Airway epithelial cell (primary cell): Measurements from ENCODE around the gene OR52I2. TPM values are rescaled to one million over a fixed set of nuclear protein-coding genes. Genes with fewer than 3 reads are reported as not detected.

ENCODE experiments used
- total RNA-seq: library from RNA; depleted of rRNA; stranded (reverse); fragments of >200 nt; gene quantifications from 2 replicates; pipeline ENCODE4 v1.2.3, GENCODE V29; 2015

The OR52I2 gene
- total RNA-seq = not detected in 2 replicates

DNA sequence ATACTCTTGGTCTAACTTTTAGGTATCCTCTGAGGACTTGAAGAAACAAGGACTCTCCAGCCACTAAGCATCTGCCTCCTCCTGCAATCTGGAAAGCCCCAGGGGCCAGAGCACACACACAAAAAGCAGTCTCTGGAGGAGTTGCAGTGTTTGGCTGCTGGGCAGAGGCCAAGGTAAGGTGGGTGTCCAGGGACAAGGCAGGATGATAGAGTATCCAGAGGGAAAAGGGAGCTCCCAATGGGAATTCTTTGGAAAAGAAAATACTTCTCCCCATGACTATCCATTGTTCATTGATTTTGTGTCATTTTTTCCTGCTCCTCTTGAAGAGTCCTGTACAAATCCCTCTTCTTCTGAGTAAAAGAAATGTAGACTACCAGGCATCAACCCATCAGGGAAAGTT lies at the start of gene OR52I2:
TSS of gene OR52I2 (plus strand) at position 301 of the 400 bp plus-strand sequence.

DNA sequence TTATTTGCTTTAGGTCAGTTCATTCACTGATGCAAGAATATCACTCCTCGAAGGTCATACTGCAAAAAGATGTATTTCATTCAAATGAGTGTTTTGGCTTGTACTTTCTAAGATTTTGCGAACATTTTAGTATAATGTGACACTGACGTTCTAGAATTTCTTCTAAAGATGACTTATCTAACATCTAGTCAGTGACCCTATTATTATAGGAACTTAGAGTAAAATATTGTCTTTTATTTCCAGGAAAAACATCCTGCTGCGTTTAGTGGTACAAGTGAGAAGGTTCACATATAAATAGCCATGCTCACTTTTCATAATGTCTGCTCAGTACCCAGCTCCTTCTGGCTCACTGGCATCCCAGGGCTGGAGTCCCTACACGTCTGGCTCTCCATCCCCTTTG lies 36.7 kb upstream of the OR52I2 start, which contains the start of gene OR52M1:
TSS of gene OR52M1 (plus strand) at position 301 of the 400 bp plus-strand sequence. CDS start at position 301, 0 bp downstream.

DNA sequence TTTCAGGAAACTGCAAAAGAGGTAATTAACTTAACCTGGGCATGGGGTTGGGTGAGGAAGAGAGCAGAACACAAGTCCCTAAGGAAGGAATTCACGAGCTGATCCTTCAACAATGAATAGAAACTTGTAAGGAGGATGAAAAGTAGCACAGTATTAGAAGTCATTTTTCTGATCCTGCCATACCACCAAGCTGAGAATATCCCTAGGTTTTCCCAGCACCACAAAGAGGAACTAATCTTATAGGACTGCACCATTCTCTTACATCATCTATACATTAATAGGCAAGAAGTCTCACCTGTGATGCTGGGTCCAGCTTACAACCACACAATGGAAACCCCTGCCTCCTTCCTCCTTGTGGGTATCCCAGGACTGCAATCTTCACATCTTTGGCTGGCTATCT lies 12.2 kb downstream of the OR52I2 start, which contains the start of gene OR52I1:
TSS of gene OR52I1 (plus strand) at position 301 of the 400 bp plus-strand sequence. CDS start at position 301, 0 bp downstream.

DNA sequence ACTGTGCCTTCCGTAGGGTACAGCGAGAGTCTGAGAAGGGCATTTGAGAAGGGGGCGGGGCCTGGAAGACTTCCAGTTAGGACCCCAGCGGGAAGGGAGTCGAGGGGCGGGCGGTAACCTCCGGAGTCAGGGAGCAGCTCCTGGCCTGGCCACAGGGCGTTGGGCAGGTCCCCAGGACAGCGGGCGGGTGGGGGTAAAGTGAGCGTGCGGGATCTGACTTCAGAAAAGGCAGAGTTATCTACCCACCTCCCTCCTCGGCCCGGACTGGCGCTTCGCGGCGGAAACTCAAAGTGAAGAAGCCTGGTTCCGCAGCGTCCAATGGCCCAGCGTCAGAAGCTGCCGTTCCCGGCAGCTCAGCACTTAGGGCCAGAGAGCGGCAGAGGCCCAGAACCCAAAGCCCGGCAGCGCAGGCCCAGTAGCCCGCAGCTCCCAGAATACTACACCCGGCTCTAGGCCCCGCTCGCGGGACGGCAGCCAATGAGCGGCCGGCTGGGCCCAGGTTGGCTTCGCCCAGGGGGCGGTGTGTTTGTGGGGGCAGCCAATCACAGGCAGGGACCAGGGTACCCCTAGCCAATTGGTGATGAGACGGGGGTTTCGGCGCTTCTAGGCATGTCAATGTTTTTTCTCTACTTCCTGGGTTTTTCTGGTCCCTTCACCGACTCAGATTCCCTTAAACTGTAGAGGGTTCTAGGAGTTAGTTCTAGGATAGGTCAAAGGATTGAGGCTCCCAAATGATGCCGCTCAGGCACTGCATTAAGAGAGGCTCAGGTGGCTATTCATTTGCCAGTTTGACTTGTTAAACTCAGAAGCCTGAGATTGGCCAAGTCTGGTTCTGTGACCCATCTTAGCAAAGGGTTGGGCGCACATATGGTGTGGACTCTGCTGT lies 26.5 kb downstream of the OR52I2 start, which contains the start of gene TRIM68:
TSS of gene TRIM68 (minus strand) at position 451 of the 886 bp plus-strand sequence. CDS start 2,727 bp downstream, outside the sequence.

DNA sequence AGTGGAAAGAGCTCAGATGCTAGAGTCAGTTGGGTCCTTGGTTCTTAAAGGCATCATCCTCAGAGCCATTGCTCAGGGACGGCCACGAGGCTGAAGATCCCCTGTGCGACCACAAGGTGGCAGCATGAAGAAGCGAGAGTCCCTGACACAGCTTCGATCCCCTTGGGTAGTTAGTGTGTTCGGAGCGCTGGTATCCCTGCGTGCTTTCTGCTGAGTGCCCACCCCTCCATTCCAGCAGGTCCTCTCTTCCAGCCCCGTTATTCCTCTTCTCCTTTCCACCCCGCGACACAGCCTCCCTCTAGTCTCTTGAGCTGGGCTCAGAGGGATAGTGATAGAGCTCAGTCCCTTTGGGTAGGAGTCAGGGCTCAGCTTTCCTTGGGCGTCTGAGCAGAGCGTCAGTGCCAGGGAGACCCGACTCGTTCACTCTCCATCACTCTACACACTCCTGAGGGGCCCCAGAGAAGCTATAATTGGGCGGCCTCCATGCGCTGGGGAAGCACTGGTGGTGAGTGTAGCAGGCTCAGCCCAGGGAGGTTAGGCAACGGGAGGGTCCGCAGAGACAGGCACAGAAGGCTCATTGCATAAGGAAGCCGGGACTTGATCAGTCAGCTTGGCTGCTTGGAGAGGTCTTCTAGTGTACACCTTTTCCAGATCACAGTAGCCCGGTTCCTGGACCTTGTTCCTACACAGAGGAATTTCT lies 55.6 kb downstream of the OR52I2 start, which contains the start of gene OR51D1:
TSS of gene OR51D1 (plus strand) at position 516 of the 700 bp plus-strand sequence. CDS start 2,314 bp downstream, outside the sequence.

Other genes starting within 250 kb of the OR52I2 start
- not detected in 2 replicates for gene OR52B4, start 213.4 kb upstream of the OR52I2 start, total RNA-seq
- 10.2 and 13.8 TPM in 2 replicates for gene TRIM21, start 188.0 kb upstream of the OR52I2 start, total RNA-seq
- not detected in 2 replicates for gene OR52K2, start 132.4 kb upstream of the OR52I2 start, total RNA-seq
- not detected in 2 replicates for gene OR52K1, start 99.1 kb upstream of the OR52I2 start, total RNA-seq
- not detected in 2 replicates for gene OR52M1, start 36.6 kb upstream of the OR52I2 start, total RNA-seq
- gene OR52I1, start 12.3 kb downstream of the OR52I2 start, total RNA-seq = not detected in 2 replicates
- 4.1 and 6.7 TPM in 2 replicates for gene TRIM68, start 26.5 kb downstream of the OR52I2 start, total RNA-seq
- not detected in 2 replicates for gene OR51D1, start 55.7 kb downstream of the OR52I2 start, total RNA-seq
- not detected in 2 replicates for gene OR51E1, start 62.2 kb downstream of the OR52I2 start, total RNA-seq
- gene OR51E2, start 116.1 kb downstream of the OR52I2 start, total RNA-seq = not detected in 2 replicates
- gene MMP26, start 123.0 kb downstream of the OR52I2 start, total RNA-seq = not detected in 2 replicates
- not detected in 2 replicates for gene OR51F1, start 188.2 kb downstream of the OR52I2 start, total RNA-seq
- gene OR52R1, start 222.6 kb downstream of the OR52I2 start, total RNA-seq = not detected in 2 replicates
- not detected in 2 replicates for gene OR51F2, start 239.6 kb downstream of the OR52I2 start, total RNA-seq